B cell (primary cell): Measurements from ENCODE around the gene TENM4. TPM values are rescaled to one million over a fixed set of nuclear protein-coding genes. Genes with fewer than 3 reads are reported as not detected.

ENCODE experiments used
- ATAC-seq: fragments of 200-7000 bp; cut with Tn5 transposase; one replicate; pipeline ENCODE4 v1.10.0; 2021; ENCODE audit warnings: low read depth, mild to moderate bottlenecking, moderate number of reproducible peaks, moderate library complexity
- CTCF ChIA-PET: fragments of 350-600 bp; sonication (Branson Sonifier 250); formaldehyde crosslinking; loops from one replicate; lab custom pipeline; 2021; ENCODE audit warnings: antibody characterized with exemption, inconsistent platforms; lab: Charles Lee
- POLR2A ChIA-PET: fragments of 350-600 bp; sonication (Branson Sonifier 250); formaldehyde crosslinking; loops from one replicate; lab custom pipeline; 2021; ENCODE audit warnings: antibody characterized with exemption; lab: Charles Lee
- DNase-seq: peaks from one replicate; pipeline ENCODE4 v3.0.0; 2013
- H2AFZ ChIP-seq: 2 replicates; pipeline ENCODE4 v1.6.1; 2012; ENCODE audit warnings: mild to moderate bottlenecking, low read depth, low read length; ENCODE audit not compliant: insufficient read depth, poor library complexity, severe bottlenecking
- H3K27ac ChIP-seq, 2 donors: 1 replicate in 1 of 2; 2 replicates in 1 of 2; pipeline ENCODE4 v1.5.1; 2012 to 2013; ENCODE audit warnings: low read length in 2 of 2, mild to moderate bottlenecking in 2 of 2, moderate library complexity in 1 of 2
- H3K27me3 ChIP-seq, 4 experiments: fragments of 200-600 bp in 1 of 4; sonication (generic) in 1 of 4; replicated peaks in 1 of 4; 1 replicate in 2 of 4; 2 replicates in 2 of 4; pipeline versions ENCODE4 v1.6.1 to v1.7.0; 2013 to 2016; ENCODE audit warnings: low read length in 3 of 4, mild to moderate bottlenecking in 2 of 4, mixed read lengths in 1 of 4, moderate library complexity in 1 of 4; ENCODE audit not compliant: insufficient read depth in 4 of 4, control insufficient read depth in 3 of 4; ENCODE audit errors: control extremely low read depth in 1 of 4
- H3K36me3 ChIP-seq, 2 experiments: replicated peaks in 1 of 2; 1 replicate in 1 of 2; 2 replicates in 1 of 2; pipeline versions ENCODE4 v1.6.1 to v1.7.1; 2013; ENCODE audit warnings: low read length in 1 of 2; ENCODE audit not compliant: insufficient read depth in 2 of 2, control insufficient read depth in 1 of 2; ENCODE audit errors: control extremely low read depth in 1 of 2, extremely low read depth in 1 of 2
- H3K4me1 ChIP-seq, 2 donors: fragments of 200-600 bp in 1 of 2; sonication (generic) in 1 of 2; 1 replicate in 1 of 2; 2 replicates in 1 of 2; pipeline versions ENCODE4 v1.5.1 to v1.6.1; 2013 to 2017; ENCODE audit warnings: low read length in 2 of 2; ENCODE audit not compliant: control insufficient read depth in 2 of 2, insufficient read depth in 2 of 2
- H3K4me2 ChIP-seq: replicated peaks from 2 replicates; pipeline ENCODE3; 2012; ENCODE audit warnings: mild to moderate bottlenecking, low read depth, low read length; ENCODE audit not compliant: poor library complexity, severe bottlenecking
- H3K4me3 ChIP-seq, 5 experiments: fragments of 200-600 bp in 1 of 5; sonication (generic) in 1 of 5; 1 replicate in 3 of 5; 2 replicates in 2 of 5; pipeline versions ENCODE4 v1.5.1 to v1.7.0; 2011 to 2016; ENCODE audit warnings: low read length in 4 of 5, mild to moderate bottlenecking in 4 of 5, low read depth in 2 of 5, control low read depth in 1 of 5, moderate library complexity in 1 of 5; ENCODE audit not compliant: insufficient read depth in 1 of 5; ENCODE audit errors: control extremely low read depth in 1 of 5, extremely low read depth in 1 of 5
- H3K79me2 ChIP-seq: fragments of 200-600 bp; sonication (generic); one replicate; pipeline ENCODE4 v1.6.0; 2016; ENCODE audit warnings: low read length; ENCODE audit not compliant: control insufficient read depth, insufficient read depth
- H3K9ac ChIP-seq: fragments of 200-600 bp; sonication (generic); 2 replicates; pipeline ENCODE4 v1.6.1; 2017; ENCODE audit warnings: mild to moderate bottlenecking, low read length, moderate library complexity
- H3K9me3 ChIP-seq, 3 donors: one replicate each; pipeline versions ENCODE4 v1.6.1 to v1.7.1; 2013; ENCODE audit warnings: low read length in 2 of 3; ENCODE audit not compliant: control insufficient read depth in 2 of 3, insufficient read depth in 1 of 3; ENCODE audit errors: control extremely low read depth in 1 of 3
- H4K20me1 ChIP-seq: 2 replicates; pipeline ENCODE4 v1.6.0; 2012; ENCODE audit warnings: mild to moderate bottlenecking, low read length; ENCODE audit not compliant: insufficient read depth, control insufficient read depth, poor library complexity, severe bottlenecking
- H3K27ac Mint-ChIP-seq: one replicate; pipeline ENCODE4 v1.8.0; 2021; ENCODE audit warnings: mixed read lengths
- H3K27me3 Mint-ChIP-seq: one replicate; pipeline ENCODE4 v1.8.0; 2021; ENCODE audit warnings: mixed read lengths
- H3K4me1 Mint-ChIP-seq: one replicate; pipeline ENCODE4 v1.8.0; 2021; ENCODE audit warnings: mixed read lengths
- H3K4me3 Mint-ChIP-seq: one replicate; pipeline ENCODE4 v1.8.0; 2021; ENCODE audit warnings: mixed read lengths
- H3K9me3 Mint-ChIP-seq: one replicate; pipeline ENCODE4 v1.8.0; 2022; ENCODE audit warnings: mixed read lengths; ENCODE audit not compliant: insufficient read depth
- CTCF ChIP-seq: fragments of 200-600 bp; IDR thresholded peaks from one replicate; pipeline ENCODE4 v1.8.0; 2022; ENCODE audit warnings: antibody characterized with exemption, mild to moderate bottlenecking
- EZH2 ChIP-seq: IDR thresholded peaks from 2 replicates; pipeline ENCODE4 v1.6.1; 2012; ENCODE audit warnings: borderline replicate concordance, low read depth, mild to moderate bottlenecking, moderate library complexity, low read length; ENCODE audit not compliant: insufficient read depth, poor library complexity, severe bottlenecking
- WGBS: methylation state at CpG from one replicate; pipeline ENCODE4 v1.1.5; 2013; ENCODE audit warnings: missing lambda C conversion rate; ENCODE audit not compliant: insufficient coverage; 5-methylcytosine and 5-hydroxymethylcytosine counted together
- intact Hi-C: fragments of 100-400 bp; cut with micrococcal nuclease; formaldehyde crosslinking; loops from one replicate; pipeline ENCODE4 v1.10.0; 2022
- polyA plus RNA-seq: library from polyadenylated mRNA; depleted of rRNA; stranded (reverse); fragments of >200 nt; gene quantifications from 2 replicates; pipeline ENCODE4 v1.2.3, GENCODE V29; 2012
- total RNA-seq, 2 donors: library from RNA; stranded (reverse); fragments of 120-200 nt in 1 of 2; gene quantifications; 1 replicate in 1 of 2; 2 replicates in 1 of 2; pipeline versions ENCODE4 v1.2.3 to v1.2.4, GENCODE V29; 2013 to 2022

The TENM4 gene
- total and polyA plus RNA-seq, 2 donors (not counting 1 experiment from before 2014, with no cell fraction given), result 0.09 to 5.7 TPM

DNA sequence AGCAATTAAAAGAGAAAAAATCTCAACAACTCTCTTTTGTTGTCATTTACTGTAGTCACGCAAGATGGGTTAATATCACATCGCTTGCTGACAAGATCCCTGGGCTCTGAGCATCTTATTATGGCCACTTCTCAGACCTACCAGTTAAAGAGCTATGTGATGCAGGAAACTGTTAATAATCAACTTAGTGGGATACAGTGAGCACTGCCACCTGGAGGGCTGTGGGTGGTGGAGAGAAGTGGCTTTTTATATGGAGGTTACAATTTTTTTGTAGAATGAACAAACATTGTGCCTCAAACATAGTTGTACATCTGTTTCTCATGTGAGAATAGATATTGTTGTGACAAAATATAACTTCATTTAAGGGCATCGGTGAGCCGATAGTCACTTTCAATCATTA is 181.0 kb downstream of the TENM4 start:
- H3K4me1 ChIP-seq, result no peaks in the 10 kb centered on the region
- no peak overlapping the region for H3K27ac ChIP-seq
- WGBS, result no CpG with 5 or more reads among the region's 4 CpGs
- H3K36me3 ChIP-seq, result no peaks in the 10 kb centered on the region
- H3K27ac Mint-ChIP-seq, result no peak overlapping the region
- H3K27me3 ChIP-seq, result no peaks in the 10 kb centered on the region
- DNase-seq (no peak), ATAC-seq (no peak)
- H3K9ac ChIP-seq, result no peak overlapping the region
- peaks cover 0 to 3% (median 0%) of the 10 kb centered on the region in 3 donors for H3K9me3 ChIP-seq
- H2AFZ ChIP-seq, result no peak overlapping the region
- H3K79me2 ChIP-seq, result no peaks in the 10 kb centered on the region
- no peak for TF ChIP-seq EZH2
- TF ChIP-seq CTCF, result no peak
- H3K4me2 ChIP-seq, result no peak overlapping the region
- H3K9me3 Mint-ChIP-seq, result no peaks in the 10 kb centered on the region
- no peaks in the 10 kb centered on the region for H3K4me1 Mint-ChIP-seq
- intact Hi-C loops, result no loop called here
- CTCF ChIA-PET, result interaction anchor here (1.1 kb wide), 1 partner anchor 10 kb away, joined by 3 read pairs; no protein-coding TSS in a partner anchor
- POLR2A ChIA-PET, result no interaction called here
- no peak overlapping the region for H3K4me3 ChIP-seq
- no peak overlapping the region for H3K4me3 Mint-ChIP-seq
- no peaks in the 10 kb centered on the region for H3K27me3 Mint-ChIP-seq
- no peaks in the 10 kb centered on the region for H4K20me1 ChIP-seq

- no peak overlapping the region for H3K27ac Mint-ChIP-seq
- ATAC-seq (no peak), DNase-seq (no peak)
- Histone ChIP-seq H3K79me2 (no peaks in the 10 kb centered on the region), H2AFZ (no peak overlapping the region), H3K27ac (no peak overlapping the region), H3K4me2 (no peak overlapping the region), H3K9ac (no peak overlapping the region), H3K4me1 (no peaks in the 10 kb centered on the region), H3K27me3 (no peaks in the 10 kb centered on the region), H3K9me3 (peaks cover 0 to 3% (median 0%) of the 10 kb centered on the region in 3 donors), H4K20me1 (no peaks in the 10 kb centered on the region), H3K4me3 (no peak overlapping the region), H3K36me3 (no peaks in the 10 kb centered on the region)
- intact Hi-C loops, result no loop called here
- H3K9me3 Mint-ChIP-seq, result no peaks in the 10 kb centered on the region
- no peak overlapping the region for H3K4me3 Mint-ChIP-seq
- POLR2A ChIA-PET, result no interaction called here
- 88% methylated on average over 3 of the region's 4 CpGs for WGBS
- TF ChIP-seq CTCF, result no peak
- no peak for TF ChIP-seq EZH2
- no peaks in the 10 kb centered on the region for H3K4me1 Mint-ChIP-seq
- CTCF ChIA-PET, result no interaction called here
- no peaks in the 10 kb centered on the region for H3K27me3 Mint-ChIP-seq
These were observed 182.3 kb downstream of the TENM4 start for GRCh38 chr11:79258576-79258975.
